ENCODE measurements around the gene CNTNAP3. TPM values are rescaled to one million over a fixed set of nuclear protein-coding genes. Genes with fewer than 3 reads are reported as not detected.
"Not testable (repeated sequence)": the region's sequence is repeated elsewhere in the genome, so short reads cannot be mapped to it uniquely, and the experiment has no call there.

Gene CNTNAP3
- total RNA-seq, 1 donor from 2014 or later: 120 TPM

- not testable (repeated sequence) for DNase-seq
Measured at GRCh38 chr9:39067683-39068082, 220.3 kb downstream of the CNTNAP3 start.

DNA sequence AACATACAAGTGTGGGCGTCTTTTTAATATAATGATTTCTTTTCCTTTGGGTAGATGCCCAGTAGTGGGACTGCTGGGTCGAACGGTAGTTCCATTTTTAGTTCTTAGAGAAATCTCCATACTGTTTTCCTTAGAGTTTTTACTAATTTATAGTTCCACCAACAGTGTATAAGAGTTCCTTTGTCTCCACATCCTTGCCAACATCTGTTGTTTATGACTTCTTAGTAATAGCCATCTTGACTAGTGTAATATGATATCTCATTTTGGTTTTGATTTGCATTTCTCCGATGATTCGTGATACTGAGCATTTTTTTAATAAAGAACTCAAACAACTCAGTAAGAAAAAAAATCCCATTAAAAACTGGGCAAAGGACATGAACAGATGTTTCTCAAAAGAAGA lies 225.0 kb downstream of the CNTNAP3 start:
- DNase-seq: not testable (repeated sequence)

GRCh38 chr9:39054453-39054852 lies 233.5 kb downstream of the CNTNAP3 start:
- not testable (repeated sequence) for DNase-seq

- not testable (repeated sequence) for DNase-seq
Measured at GRCh38 chr9:39046833-39047232, 241.1 kb downstream of the CNTNAP3 start.

GRCh38 chr9:39042352-39042803 lies 245.6 kb downstream of the CNTNAP3 start:
- not testable (repeated sequence) for DNase-seq

- not testable (repeated sequence) for DNase-seq
Measured at GRCh38 chr9:39041774-39042173, 246.2 kb downstream of the CNTNAP3 start.

- not testable (repeated sequence) for DNase-seq
Measured at GRCh38 chr9:39039148-39039547, 248.8 kb downstream of the CNTNAP3 start.

GRCh38 chr9:39038221-39038620 lies 249.7 kb downstream of the CNTNAP3 start:
- not testable (repeated sequence) for DNase-seq

DNA sequence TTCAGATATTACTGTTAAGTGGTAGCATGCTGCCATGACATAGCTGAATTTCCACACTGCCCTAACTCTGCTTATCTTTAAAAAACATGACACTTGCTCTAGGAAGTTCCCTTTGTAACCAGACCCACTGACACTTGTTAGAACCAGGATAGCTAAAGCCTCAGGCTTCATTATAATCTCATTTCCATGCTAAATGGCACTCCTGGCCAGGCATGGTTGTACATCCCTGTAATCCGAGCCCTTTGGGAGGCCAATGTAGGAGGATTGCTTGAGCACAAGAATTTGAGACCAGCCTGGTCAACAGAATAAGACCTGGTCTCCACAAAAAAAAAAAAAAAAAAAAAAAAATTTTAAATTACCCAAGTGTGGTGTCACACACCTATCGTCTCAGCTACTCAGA lies 254.1 kb downstream of the CNTNAP3 start:
- DNase-seq: not testable (repeated sequence)

DNA sequence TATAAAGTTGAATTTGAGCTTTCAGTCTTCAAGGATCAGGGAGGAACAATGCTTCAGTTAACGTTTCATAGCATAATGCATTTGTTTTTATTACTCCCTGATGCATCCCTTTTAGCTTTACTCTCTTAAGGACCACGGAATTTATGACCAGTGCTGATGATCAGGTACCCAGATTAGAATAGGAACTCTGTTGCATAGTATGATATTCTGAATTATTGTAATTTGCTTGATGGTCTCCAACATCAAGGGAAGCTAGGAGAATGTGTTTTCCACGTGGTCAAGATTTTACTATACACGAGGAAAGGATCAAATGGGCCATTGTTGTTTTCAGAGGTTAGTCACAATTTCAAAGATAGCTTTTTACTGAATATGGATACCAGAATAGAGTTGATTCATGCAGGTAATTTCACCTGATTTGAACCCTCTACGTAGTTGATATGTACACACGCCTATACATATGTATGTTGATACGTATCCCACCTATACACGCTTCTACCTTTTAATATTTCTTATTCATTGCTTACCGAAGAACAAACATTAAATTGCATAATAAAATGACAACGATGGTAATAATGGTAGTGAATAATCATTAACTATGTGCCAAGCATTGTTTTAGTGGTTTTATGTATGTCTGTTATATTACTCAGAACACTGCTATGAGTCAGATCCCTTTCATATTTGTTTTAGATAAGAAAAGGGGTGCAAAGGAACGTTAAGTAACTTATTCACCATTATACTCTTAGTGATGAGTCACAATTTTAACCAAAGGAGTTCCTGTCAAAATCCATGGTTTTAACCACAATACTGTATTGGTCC lies 257.6 kb downstream of the CNTNAP3 start:
- not testable (repeated sequence) for DNase-seq

DNA sequence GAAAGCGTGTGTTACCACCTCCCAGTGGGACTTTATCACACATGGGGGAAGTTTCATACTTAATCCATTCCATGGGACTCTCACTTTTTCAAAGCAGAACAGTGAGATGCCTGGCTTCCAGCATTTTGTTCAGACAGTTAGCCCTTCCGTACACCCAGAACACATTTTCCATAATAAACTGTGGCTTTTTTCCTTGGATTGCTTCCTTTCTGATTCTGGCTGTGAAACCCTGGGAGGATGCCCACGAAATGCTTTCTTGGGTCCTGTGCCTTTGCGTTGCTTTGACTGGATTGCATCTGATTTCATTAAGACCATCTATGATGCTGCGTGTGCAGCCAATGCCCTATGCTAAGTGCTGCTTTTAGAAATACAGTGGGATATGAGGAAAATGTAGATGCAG lies 259.1 kb downstream of the CNTNAP3 start:
- DNase-seq: not testable (repeated sequence)

GRCh38 chr9:39028168-39028567 lies 259.8 kb downstream of the CNTNAP3 start:
- DNase-seq: not testable (repeated sequence)

DNA sequence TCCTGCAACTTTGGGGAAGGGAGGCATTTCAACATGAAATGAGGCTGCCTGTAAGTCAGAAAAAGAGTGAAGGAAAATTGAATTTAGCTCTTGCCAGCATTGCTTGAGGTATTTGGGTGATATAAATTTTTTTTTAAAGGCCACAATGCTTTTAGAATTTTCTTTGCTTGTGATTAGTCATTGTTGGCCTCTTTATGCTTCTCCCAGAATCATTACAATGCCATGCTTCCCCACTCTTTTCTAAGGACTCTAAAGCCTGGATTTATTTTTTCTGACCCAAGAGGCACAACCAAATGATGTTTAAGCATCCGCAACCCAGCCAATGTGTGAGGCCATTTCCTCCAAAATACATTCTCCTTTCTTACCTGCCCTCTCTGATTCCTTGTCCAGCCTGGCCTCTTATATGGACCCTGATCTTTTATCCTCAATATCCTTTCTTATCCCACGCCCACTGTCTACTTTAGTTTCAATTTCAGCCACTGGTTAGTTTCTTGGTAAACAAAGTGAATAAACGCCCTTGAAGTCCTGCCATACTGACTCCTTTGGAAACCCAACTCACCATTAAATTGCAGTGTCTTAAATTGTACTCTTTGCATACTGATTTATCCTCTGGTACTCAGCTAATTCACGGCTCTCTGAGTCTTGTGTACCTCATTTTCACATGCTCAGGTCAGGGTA lies 261.9 kb downstream of the CNTNAP3 start:
- DNase-seq: not testable (repeated sequence)

Small RNA genes within 50 kb of the gene (small RNA-seq; reads per million reads assigned to genes)
- gene RN7SL640P: not detected

Other genes starting within 250 kb of the CNTNAP3 start
- not detected for gene SPATA31A1, start 67.5 kb upstream of the CNTNAP3 start, total RNA-seq